ENCODE results near the gene TNNI3K.

Gene TNNI3K

GRCh38 chr1:74286414-74286813 lies 51.2 kb downstream of the TNNI3K start:
- no peak for DNase-seq (ENCODE audit: low spot score)

- DNase-seq (ENCODE audit: low spot score): no peak
Observed at GRCh38 chr1:74314438-74314837, 79.3 kb downstream of the TNNI3K start.

GRCh38 chr1:74316302-74316701 lies 81.1 kb downstream of the TNNI3K start:
- no peak for DNase-seq (ENCODE audit: low spot score)

GRCh38 chr1:74317663-74318062 lies 82.5 kb downstream of the TNNI3K start:
- DNase-seq (ENCODE audit: low spot score): no peak

- DNase-seq (ENCODE audit: low spot score): no peak
Observed at GRCh38 chr1:74323937-74324473, 88.8 kb downstream of the TNNI3K start.

GRCh38 chr1:74324684-74325448 lies 89.7 kb downstream of the TNNI3K start:
- no peak for DNase-seq (ENCODE audit: low spot score)

GRCh38 chr1:74328851-74329250 lies 93.7 kb downstream of the TNNI3K start:
- no peak for DNase-seq (ENCODE audit: low spot score)

GRCh38 chr1:74333244-74333643 lies 98.1 kb downstream of the TNNI3K start:
- no peak for DNase-seq (ENCODE audit: low spot score)

GRCh38 chr1:74334147-74334546 lies 99.0 kb downstream of the TNNI3K start:
- no peak for DNase-seq (ENCODE audit: low spot score)

- no peak for DNase-seq (ENCODE audit: low spot score)
Observed at GRCh38 chr1:74340656-74341055, 105.5 kb downstream of the TNNI3K start.

GRCh38 chr1:74341702-74342339 lies 106.6 kb downstream of the TNNI3K start:
- DNase-seq (ENCODE audit: low spot score): no peak

GRCh38 chr1:74343216-74343615 lies 108.0 kb downstream of the TNNI3K start:
- no peak for DNase-seq (ENCODE audit: low spot score)

GRCh38 chr1:74344387-74344786 lies 109.2 kb downstream of the TNNI3K start:
- DNase-seq (ENCODE audit: low spot score): no peak

GRCh38 chr1:74356493-74356892 lies 121.3 kb downstream of the TNNI3K start:
- no peak for DNase-seq (ENCODE audit: low spot score)

GRCh38 chr1:74357150-74357549 lies 122.0 kb downstream of the TNNI3K start:
- DNase-seq (ENCODE audit: low spot score): no peak

- DNase-seq (ENCODE audit: low spot score): no peak
Observed at GRCh38 chr1:74357756-74358155, 122.6 kb downstream of the TNNI3K start.

- no peak for DNase-seq (ENCODE audit: low spot score)
Observed at GRCh38 chr1:74362691-74363090, 127.5 kb downstream of the TNNI3K start.

- no peak for DNase-seq (ENCODE audit: low spot score)
Observed at GRCh38 chr1:74363220-74363619, 128.0 kb downstream of the TNNI3K start.

GRCh38 chr1:74367175-74367813 lies 132.1 kb downstream of the TNNI3K start:
- DNase-seq (ENCODE audit: low spot score): no peak

GRCh38 chr1:74368335-74368734 lies 133.1 kb downstream of the TNNI3K start:
- DNase-seq (ENCODE audit: low spot score): no peak

GRCh38 chr1:74375376-74375775 lies 140.2 kb downstream of the TNNI3K start:
- DNase-seq (ENCODE audit: low spot score): no peak

- DNase-seq (ENCODE audit: low spot score): no peak
Observed at GRCh38 chr1:74380252-74380651, 145.1 kb downstream of the TNNI3K start.

- no peak for DNase-seq (ENCODE audit: low spot score)
Observed at GRCh38 chr1:74388855-74389254, 153.7 kb downstream of the TNNI3K start.
